Neural crest cell (in vitro differentiated cells): ENCODE data around the gene ING4. TPM values are rescaled to one million over a fixed set of nuclear protein-coding genes. Genes with fewer than 3 reads are reported as not detected.

ENCODE experiments used
- DNase-seq: peaks from one replicate; pipeline ENCODE4 v3.0.0; 2021; ENCODE audit warnings: low read depth, mixed read lengths, low spot score
- H3K27ac Mint-ChIP-seq: one replicate; pipeline ENCODE4 v1.8.0; 2021; ENCODE audit warnings: mild to moderate bottlenecking, mixed read lengths; ENCODE audit not compliant: unreplicated experiment
- H3K27me3 Mint-ChIP-seq: 2 replicates; pipeline ENCODE4 v1.8.0; 2021; ENCODE audit warnings: low read depth, mild to moderate bottlenecking, mixed read lengths
- H3K36me3 Mint-ChIP-seq: 2 replicates; pipeline ENCODE4 v1.8.0; 2021; ENCODE audit warnings: low read depth, mild to moderate bottlenecking, mixed read lengths
- H3K4me1 Mint-ChIP-seq: 2 replicates; pipeline ENCODE4 v1.8.0; 2021; ENCODE audit warnings: mixed read lengths
- H3K4me3 Mint-ChIP-seq: one replicate; pipeline ENCODE4 v1.8.0; 2021; ENCODE audit warnings: mild to moderate bottlenecking, mixed read lengths
- H3K9me3 Mint-ChIP-seq: 2 replicates; pipeline ENCODE4 v1.8.0; 2021; ENCODE audit warnings: mixed read lengths
- CTCF ChIP-seq: fragments of 200-600 bp; sonication (generic); conservative IDR thresholded peaks from 2 replicates; pipeline ENCODE4 v1.5.0; 2021; ENCODE audit warnings: antibody characterized with exemption, mild to moderate bottlenecking
- total RNA-seq: library from RNA; stranded (reverse); gene quantifications from 2 replicates; pipeline ENCODE4 v1.2.1, GENCODE V29; 2021

ING4 gene
- total RNA-seq, 1 donor from 2014 or later: 37.9 TPM

- Mint-ChIP-seq H3K27me3 (peaks cover 71% of the 10 kb centered on the region), H3K4me3 (peak within 1 kb of the TSS; percentile 86), H3K36me3 (no peaks in the 10 kb centered on the region), H3K4me1 (peaks cover 24% of the 10 kb centered on the region), H3K9me3 (no peaks in the 10 kb centered on the region), H3K27ac (no peak within 1 kb of the TSS)
- DNase-seq: peak; percentile 44
- TF ChIP-seq CTCF: no peak
Measured at GRCh38 chr12:6700646-6701051, 37.7 kb upstream of the ING4 start, which contains the start of gene PIANP. PIANP (minus strand) TSS chr12:6700815; CDS start chr12:6698061, 2,754 bp downstream.

GRCh38 chr12:6699989-6700645 lies 37.2 kb upstream of the ING4 start:
- DNase-seq: peak; percentile 29
- H3K4me1 Mint-ChIP-seq: peaks cover 24% of the 10 kb centered on the region
- H3K4me3 Mint-ChIP-seq: peak overlapping the region; percentile 86
- no peaks in the 10 kb centered on the region for H3K36me3 Mint-ChIP-seq
- H3K27me3 Mint-ChIP-seq: peaks cover 67% of the 10 kb centered on the region
- no peak for TF ChIP-seq CTCF
- H3K9me3 Mint-ChIP-seq: no peaks in the 10 kb centered on the region
- H3K27ac Mint-ChIP-seq: no peak overlapping the region

- peaks cover 60% of the 10 kb centered on the region for H3K27me3 Mint-ChIP-seq
- TF ChIP-seq CTCF: no peak
- H3K36me3 Mint-ChIP-seq: no peaks in the 10 kb centered on the region
- H3K27ac Mint-ChIP-seq: no peak overlapping the region
- peaks cover 24% of the 10 kb centered on the region for H3K4me1 Mint-ChIP-seq
- H3K9me3 Mint-ChIP-seq: no peaks in the 10 kb centered on the region
- no peak for DNase-seq
- peak overlapping the region; percentile 86 for H3K4me3 Mint-ChIP-seq
Measured at GRCh38 chr12:6699259-6699988, 36.5 kb upstream of the ING4 start.

- peaks cover 22% of the 10 kb centered on the region for H3K4me1 Mint-ChIP-seq
- no peak for DNase-seq
- H3K27ac Mint-ChIP-seq: no peak overlapping the region
- peak overlapping the region; percentile 86 for H3K4me3 Mint-ChIP-seq
- H3K27me3 Mint-ChIP-seq: peaks cover 54% of the 10 kb centered on the region
- H3K36me3 Mint-ChIP-seq: no peaks in the 10 kb centered on the region
- TF ChIP-seq CTCF: no peak
- H3K9me3 Mint-ChIP-seq: no peaks in the 10 kb centered on the region
Measured at GRCh38 chr12:6698352-6699046, 35.6 kb upstream of the ING4 start.

- Mint-ChIP-seq H3K4me3 (peak overlapping the region; percentile 86), H3K36me3 (no peaks in the 10 kb centered on the region), H3K4me1 (peaks cover 24% of the 10 kb centered on the region), H3K27ac (no peak overlapping the region), H3K27me3 (peaks cover 47% of the 10 kb centered on the region), H3K9me3 (no peaks in the 10 kb centered on the region)
- peak; percentile 71 for TF ChIP-seq CTCF
- peak; percentile 41 for DNase-seq
Measured at GRCh38 chr12:6697584-6698351, 34.8 kb upstream of the ING4 start.
